ENCODE results near the gene CREB3L2. TPM values are rescaled to one million over a fixed set of nuclear protein-coding genes. Genes with fewer than 3 reads are reported as not detected.
A peak's percentile ranks its signal among the peaks of the same experiment; 100 is the strongest.

The CREB3L2 gene
- total RNA-seq, 1 experiment from 2014 or later: 18.1 TPM

DNA sequence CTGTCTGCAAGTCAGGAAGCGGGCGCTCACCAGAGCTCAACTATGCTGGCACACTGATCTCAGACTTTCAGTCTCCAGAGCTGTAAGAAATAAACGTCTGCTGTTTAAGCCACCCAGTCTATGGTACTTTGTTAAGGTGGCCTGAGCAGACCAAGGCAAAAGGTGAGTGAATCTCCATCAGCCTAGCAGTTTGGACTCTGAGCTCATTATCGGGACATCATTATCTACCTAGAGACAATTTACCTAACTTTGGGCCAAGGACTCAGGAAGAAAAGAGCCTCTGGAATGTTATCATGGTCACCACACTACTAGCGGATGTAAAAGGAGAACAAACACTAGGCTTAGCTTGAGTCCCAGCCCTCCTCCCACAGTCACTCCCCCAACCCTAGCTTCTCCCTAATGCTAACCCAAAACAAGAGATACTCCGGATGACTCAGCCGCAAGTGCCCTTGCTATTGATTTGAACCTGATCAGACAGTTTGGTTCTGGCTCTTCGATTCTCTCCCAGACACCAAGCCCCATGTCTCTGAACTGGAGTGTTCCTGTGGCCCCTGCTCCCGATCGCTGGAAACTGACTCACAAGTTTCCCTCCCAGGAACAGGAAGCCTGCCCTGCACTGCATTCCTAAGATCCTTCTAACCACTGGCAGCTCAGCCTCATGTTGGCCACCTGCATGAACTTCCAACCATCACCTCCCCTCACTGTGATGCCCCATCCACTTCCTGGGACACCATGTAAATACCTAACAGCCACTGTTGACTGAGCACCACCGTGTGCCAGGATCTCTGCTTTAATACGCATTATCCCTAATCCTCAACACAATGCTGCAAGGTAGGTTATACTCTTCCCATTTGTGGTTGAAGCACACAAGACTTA lies 34.5 kb downstream of the CREB3L2 start:
- BruUV-seq (replicated peaks): no TSS peak
- Histone ChIP-seq H3K79me2 (ENCODE audit: low read length) (peaks cover 18% of the 10 kb centered on the region), H3K4me3 (ENCODE audit: low read length) (no peak overlapping the region), H3K9me3 (ENCODE audit: low read length) (no peaks in the 10 kb centered on the region), H3K4me1 (ENCODE audit: insufficient read depth, low read length) (peaks cover 33% of the 10 kb centered on the region), H3K27me3 (ENCODE audit: low read length) (no peaks in the 10 kb centered on the region), H3K9ac (ENCODE audit: low read length) (no peak overlapping the region), H3K27ac (ENCODE audit: low read length) (no peak overlapping the region), H4K20me1 (ENCODE audit: low read length) (no peaks in the 10 kb centered on the region), H3F3A (ENCODE audit: low read length, unreplicated experiment) (no peaks in the 10 kb centered on the region), H3K36me3 (ENCODE audit: low read depth, low read length) (no peaks in the 10 kb centered on the region), H3K9me2 (replicated peaks; ENCODE audit: low read length) (0 out of 2 replicates have a peak, but pooled peaks cover 2% of the 10 kb centered on the region), H2AFZ (ENCODE audit: low read length) (no peak overlapping the region), H3K4me2 (ENCODE audit: low read length) (no peak overlapping the region)
- TF ChIP-seq EZH2phosphoT487 (IDR thresholded peaks at IDR 0.05; ENCODE audit: borderline replicate concordance, low read length) (no peak), EZH2 (IDR thresholded peaks at IDR 0.05; ENCODE audit: low read length, unreplicated experiment) (no peak)
- TF ChIP-seq, protein P1, sequence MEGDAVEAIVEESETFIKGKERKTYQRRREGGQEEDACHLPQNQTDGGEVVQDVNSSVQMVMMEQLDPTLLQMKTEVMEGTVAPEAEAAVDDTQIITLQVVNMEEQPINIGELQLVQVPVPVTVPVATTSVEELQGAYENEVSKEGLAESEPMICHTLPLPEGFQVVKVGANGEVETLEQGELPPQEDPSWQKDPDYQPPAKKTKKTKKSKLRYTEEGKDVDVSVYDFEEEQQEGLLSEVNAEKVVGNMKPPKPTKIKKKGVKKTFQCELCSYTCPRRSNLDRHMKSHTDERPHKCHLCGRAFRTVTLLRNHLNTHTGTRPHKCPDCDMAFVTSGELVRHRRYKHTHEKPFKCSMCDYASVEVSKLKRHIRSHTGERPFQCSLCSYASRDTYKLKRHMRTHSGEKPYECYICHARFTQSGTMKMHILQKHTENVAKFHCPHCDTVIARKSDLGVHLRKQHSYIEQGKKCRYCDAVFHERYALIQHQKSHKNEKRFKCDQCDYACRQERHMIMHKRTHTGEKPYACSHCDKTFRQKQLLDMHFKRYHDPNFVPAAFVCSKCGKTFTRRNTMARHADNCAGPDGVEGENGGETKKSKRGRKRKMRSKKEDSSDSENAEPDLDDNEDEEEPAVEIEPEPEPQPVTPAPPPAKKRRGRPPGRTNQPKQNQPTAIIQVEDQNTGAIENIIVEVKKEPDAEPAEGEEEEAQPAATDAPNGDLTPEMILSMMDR (conservative IDR thresholded peaks at IDR 0.05; ENCODE audit: low read depth, low read length): no peak
- CTCF ChIA-PET: no interaction called here
- POLR2A ChIA-PET (ENCODE audit: unreplicated experiment): interaction anchor here (0.7 kb wide), 1 partner anchor 14 kb away, joined by 5 read pairs; no protein-coding TSS in a partner anchor
- DNase-seq: peak; percentile 40
- peak; percentile 33; the same call in 1 of the 2 replicates for ATAC-seq
- intact Hi-C loops (cut with micrococcal nuclease): no loop called here

DNA sequence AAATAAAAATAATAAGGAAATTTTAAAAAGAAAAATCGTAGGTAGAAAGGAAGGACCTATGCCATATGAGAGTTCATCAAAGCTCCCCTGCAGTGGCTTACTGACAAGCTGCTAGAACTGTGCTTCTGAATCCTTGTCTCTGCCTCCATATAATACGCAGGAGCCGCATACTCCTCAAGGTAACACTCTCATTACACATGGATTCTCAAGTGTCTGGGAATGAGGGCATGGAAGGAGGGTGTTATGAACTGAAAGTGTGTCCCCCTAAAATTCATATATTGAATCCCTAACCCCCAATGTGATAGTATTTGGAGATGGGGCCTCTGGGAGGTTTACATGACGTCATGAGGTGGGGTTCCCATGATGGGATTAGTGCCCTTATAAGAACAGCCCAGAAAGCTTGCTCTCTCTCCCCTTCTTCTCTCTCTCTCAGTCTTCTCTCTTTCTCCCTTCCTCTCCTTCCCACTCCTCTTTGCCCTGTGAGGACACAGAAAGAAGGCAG lies 35.2 kb downstream of the CREB3L2 start:
- ATAC-seq: no peak
- H3K27ac ChIP-seq (ENCODE audit: low read length): no peak overlapping the region
- H3K4me2 ChIP-seq (ENCODE audit: low read length): no peak overlapping the region
- no peak overlapping the region for H2AFZ ChIP-seq (ENCODE audit: low read length)
- CTCF ChIA-PET: interaction anchor here (0.5 kb wide), 1 partner anchor 1150 kb away, joined by 14 read pairs; no protein-coding TSS in a partner anchor
- H3K9ac ChIP-seq (ENCODE audit: low read length): no peak overlapping the region
- H3K36me3 ChIP-seq (ENCODE audit: low read depth, low read length): no peaks in the 10 kb centered on the region
- TF ChIP-seq, protein P1 (conservative IDR thresholded peaks at IDR 0.05; ENCODE audit: low read depth, low read length): no peak
- TF ChIP-seq EZH2 (IDR thresholded peaks at IDR 0.05; ENCODE audit: low read length, unreplicated experiment): no peak
- 0 out of 2 replicates have a peak, but pooled peaks cover 2% of the 10 kb centered on the region for H3K9me2 ChIP-seq (replicated peaks; ENCODE audit: low read length)
- no peak overlapping the region for H3K4me3 ChIP-seq (ENCODE audit: low read length)
- H4K20me1 ChIP-seq (ENCODE audit: low read length): no peaks in the 10 kb centered on the region
- POLR2A ChIA-PET (ENCODE audit: unreplicated experiment): no interaction called here
- H3K79me2 ChIP-seq (ENCODE audit: low read length): peaks cover 18% of the 10 kb centered on the region
- H3K9me3 ChIP-seq (ENCODE audit: low read length): no peaks in the 10 kb centered on the region
- H3K4me1 ChIP-seq (ENCODE audit: insufficient read depth, low read length): peaks cover 34% of the 10 kb centered on the region
- intact Hi-C loops (cut with micrococcal nuclease): no loop called here
- no TSS peak for BruUV-seq (replicated peaks)
- H3K27me3 ChIP-seq (ENCODE audit: low read length): no peaks in the 10 kb centered on the region
- H3F3A ChIP-seq (ENCODE audit: low read length, unreplicated experiment): no peaks in the 10 kb centered on the region
- no peak for DNase-seq

Measured in PC-3 (cell line).